Measurements from ENCODE around the gene TRIM56. TPM values are rescaled to one million over a fixed set of nuclear protein-coding genes. Genes with fewer than 3 reads are reported as not detected.
"Not testable (repeated sequence)": the region's sequence is repeated elsewhere in the genome, so short reads cannot be mapped to it uniquely, and the experiment has no call there.

The TRIM56 gene
- total RNA-seq, 1 experiment from 2014 or later: 29.6 TPM

- Mint-ChIP-seq H3K9me3 (ENCODE audit: unreplicated experiment) (no peaks in the 10 kb centered on the region), H3K4me3 (ENCODE audit: unreplicated experiment) (no peak overlapping the region), H3K4me1 (ENCODE audit: insufficient read depth, unreplicated experiment) (peaks cover 22% of the 10 kb centered on the region), H3K27me3 (ENCODE audit: insufficient read depth, unreplicated experiment) (no peaks in the 10 kb centered on the region), H3K36me3 (ENCODE audit: insufficient read depth, unreplicated experiment) (no peaks in the 10 kb centered on the region), H3K27ac (ENCODE audit: low read depth, unreplicated experiment) (no peak overlapping the region)
- no peak for TF ChIP-seq CTCF (IDR thresholded peaks at IDR 0.05; ENCODE audit: unreplicated experiment)
- BruUV-seq (replicated peaks): no TSS peak
- intact Hi-C loops (cut with micrococcal nuclease): no loop called here
- no peak for DNase-seq (ENCODE audit: unreplicated experiment)
- ChIA-PET CTCF (interaction anchor here (1.0 kb wide), 1 partner anchor 164 kb away, joined by 5 read pairs; no protein-coding TSS in a partner anchor), POLR2A (interaction anchor here (0.6 kb wide), 2 partner anchors 25 to 1171 kb away, joined by 3 read pairs; no protein-coding TSS in a partner anchor)
Observed at GRCh38 chr7:101118856-101119255, 33.6 kb downstream of the TRIM56 start.

- H3K4me1 Mint-ChIP-seq (ENCODE audit: insufficient read depth, unreplicated experiment): peaks cover 21% of the 10 kb centered on the region
- H3K27ac Mint-ChIP-seq (ENCODE audit: low read depth, unreplicated experiment): no peak overlapping the region
- intact Hi-C loops (cut with micrococcal nuclease): no loop called here
- no TSS peak for BruUV-seq (replicated peaks)
- no peaks in the 10 kb centered on the region for H3K36me3 Mint-ChIP-seq (ENCODE audit: insufficient read depth, unreplicated experiment)
- no peaks in the 10 kb centered on the region for H3K27me3 Mint-ChIP-seq (ENCODE audit: insufficient read depth, unreplicated experiment)
- CTCF ChIA-PET: interaction anchor here (0.6 to 1.0 kb wide), 3 partner anchors 8 to 163 kb away, joined by 3 to 5 read pairs (median 5); no protein-coding TSS in a partner anchor
- POLR2A ChIA-PET: interaction anchor here (0.6 kb wide), 1 partner anchor 16 kb away, joined by 3 read pairs; no protein-coding TSS in a partner anchor
- DNase-seq (ENCODE audit: unreplicated experiment): no peak
- H3K4me3 Mint-ChIP-seq (ENCODE audit: unreplicated experiment): no peak overlapping the region
- H3K9me3 Mint-ChIP-seq (ENCODE audit: unreplicated experiment): no peaks in the 10 kb centered on the region
- TF ChIP-seq CTCF (IDR thresholded peaks at IDR 0.05; ENCODE audit: unreplicated experiment): no peak
Observed at GRCh38 chr7:101119876-101120275, 34.6 kb downstream of the TRIM56 start.

- Mint-ChIP-seq H3K27ac (ENCODE audit: low read depth, unreplicated experiment) (no peak overlapping the region), H3K4me1 (ENCODE audit: insufficient read depth, unreplicated experiment) (peaks cover 21% of the 10 kb centered on the region), H3K4me3 (ENCODE audit: unreplicated experiment) (no peak overlapping the region), H3K9me3 (ENCODE audit: unreplicated experiment) (no peaks in the 10 kb centered on the region), H3K27me3 (ENCODE audit: insufficient read depth, unreplicated experiment) (no peaks in the 10 kb centered on the region), H3K36me3 (ENCODE audit: insufficient read depth, unreplicated experiment) (no peaks in the 10 kb centered on the region)
- no TSS peak for BruUV-seq (replicated peaks)
- POLR2A ChIA-PET: interaction anchor here (0.6 kb wide), 1 partner anchor 16 kb away, joined by 3 read pairs; no protein-coding TSS in a partner anchor
- CTCF ChIA-PET: interaction anchor here (0.6 kb wide), 1 partner anchor 75 kb away, joined by 3 read pairs; no protein-coding TSS in a partner anchor
- no peak for DNase-seq (ENCODE audit: unreplicated experiment)
- intact Hi-C loops (cut with micrococcal nuclease): no loop called here
- TF ChIP-seq CTCF (IDR thresholded peaks at IDR 0.05; ENCODE audit: unreplicated experiment): no peak
Observed at GRCh38 chr7:101120315-101120714, 35.0 kb downstream of the TRIM56 start.

GRCh38 chr7:101121631-101121990 lies 36.3 kb downstream of the TRIM56 start:
- H3K9me3 Mint-ChIP-seq (ENCODE audit: unreplicated experiment); DNase-seq (ENCODE audit: unreplicated experiment); H3K36me3 Mint-ChIP-seq (ENCODE audit: insufficient read depth, unreplicated experiment); H3K27me3 Mint-ChIP-seq (ENCODE audit: insufficient read depth, unreplicated experiment); intact Hi-C loops (cut with micrococcal nuclease); BruUV-seq (replicated peaks): not testable (repeated sequence)
- H3K4me1 Mint-ChIP-seq (ENCODE audit: insufficient read depth, unreplicated experiment): peaks cover 30% of the 10 kb centered on the region
- ChIA-PET CTCF (interaction anchor here (0.6 to 1.0 kb wide), 4 partner anchors 10 to 161 kb away, joined by 3 to 4 read pairs (median 3); no protein-coding TSS in a partner anchor), POLR2A (interaction anchor here (0.7 to 2.0 kb wide), 6 partner anchors 12 to 458 kb away, joined by 3 to 11 read pairs (median 4); partner anchors contain the start of gene ZNHIT1)
- H3K27ac Mint-ChIP-seq (ENCODE audit: low read depth, unreplicated experiment): peak overlapping the region; percentile 91
- H3K4me3 Mint-ChIP-seq (ENCODE audit: unreplicated experiment): peak overlapping the region; percentile 44

All from MCF 10A (cell line).